Measurements from ENCODE around the gene MPND.

Gene MPND

DNA sequence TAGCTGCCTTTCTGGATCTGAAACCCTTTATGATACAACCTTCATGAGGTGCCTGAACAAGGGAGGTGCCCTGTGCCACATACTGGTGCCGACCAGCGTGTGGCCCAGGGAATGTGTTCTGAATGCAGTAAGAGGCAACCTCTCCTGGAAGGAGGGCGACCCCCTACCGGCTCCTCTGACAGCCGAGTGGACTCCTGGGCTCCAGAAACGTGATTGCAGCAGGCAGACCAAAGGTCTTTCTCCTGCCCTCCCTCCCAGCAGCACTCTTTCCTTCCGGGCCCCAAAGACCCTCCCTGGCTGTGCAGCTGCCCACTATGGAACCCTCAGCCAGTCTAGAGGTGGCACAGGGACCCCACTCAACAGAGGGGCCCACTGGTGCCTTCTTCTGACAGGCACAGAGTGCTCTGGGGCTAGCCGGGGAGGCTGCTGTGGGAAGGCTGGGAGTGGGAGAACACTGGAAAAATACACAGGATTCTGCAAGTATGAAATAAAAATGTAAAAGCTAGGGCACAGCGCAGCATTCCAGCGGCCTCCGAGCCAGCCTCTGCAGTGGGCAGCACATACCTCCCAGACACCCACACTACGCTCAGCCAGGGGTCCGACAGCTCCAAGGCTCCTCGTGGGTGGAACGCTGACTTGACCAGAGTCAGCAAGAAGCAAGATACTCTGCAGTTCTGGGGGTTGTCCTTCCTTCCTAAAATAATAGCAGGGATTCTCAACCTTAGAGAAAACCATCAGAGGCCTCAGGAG lies 42.1 kb downstream of the MPND start:
- DNase-seq, result no peak

DNA sequence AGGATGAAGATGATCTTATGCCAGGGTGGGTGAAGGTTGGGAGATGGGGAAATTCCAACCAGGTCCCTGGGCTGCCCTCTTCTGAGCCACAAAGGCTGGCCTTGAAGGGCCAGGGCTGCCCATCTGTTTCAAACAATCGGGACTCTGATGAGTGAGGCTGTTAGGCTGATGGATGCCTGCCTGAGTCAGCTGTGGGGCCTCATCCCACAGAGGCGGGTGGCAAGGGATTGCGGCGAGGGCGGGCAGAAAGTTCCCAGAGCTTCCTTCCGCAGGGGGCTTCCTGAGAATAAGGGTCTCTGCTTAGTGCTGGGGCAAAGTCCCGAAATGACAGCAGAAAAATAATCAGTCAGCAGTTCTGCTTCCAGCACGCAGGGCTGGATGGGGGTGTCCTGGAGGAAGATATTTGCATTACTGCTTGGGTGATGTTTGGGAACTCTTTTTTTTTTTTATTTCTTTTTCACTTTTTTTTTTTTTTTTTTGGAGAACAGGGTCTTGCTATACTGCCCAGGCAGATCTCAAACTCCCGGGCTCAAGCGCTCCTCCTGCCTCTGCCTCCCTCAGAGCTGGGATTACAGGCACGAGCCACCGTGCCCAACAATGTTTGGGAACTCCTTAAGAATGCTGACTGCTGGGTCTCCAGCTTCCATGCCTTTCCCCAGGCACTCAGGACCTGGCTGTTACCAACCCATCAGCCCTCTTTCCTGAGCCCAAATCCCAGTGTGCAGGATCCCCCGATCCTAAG lies 42.9 kb downstream of the MPND start:
- peak; percentile 44 for DNase-seq

DNA sequence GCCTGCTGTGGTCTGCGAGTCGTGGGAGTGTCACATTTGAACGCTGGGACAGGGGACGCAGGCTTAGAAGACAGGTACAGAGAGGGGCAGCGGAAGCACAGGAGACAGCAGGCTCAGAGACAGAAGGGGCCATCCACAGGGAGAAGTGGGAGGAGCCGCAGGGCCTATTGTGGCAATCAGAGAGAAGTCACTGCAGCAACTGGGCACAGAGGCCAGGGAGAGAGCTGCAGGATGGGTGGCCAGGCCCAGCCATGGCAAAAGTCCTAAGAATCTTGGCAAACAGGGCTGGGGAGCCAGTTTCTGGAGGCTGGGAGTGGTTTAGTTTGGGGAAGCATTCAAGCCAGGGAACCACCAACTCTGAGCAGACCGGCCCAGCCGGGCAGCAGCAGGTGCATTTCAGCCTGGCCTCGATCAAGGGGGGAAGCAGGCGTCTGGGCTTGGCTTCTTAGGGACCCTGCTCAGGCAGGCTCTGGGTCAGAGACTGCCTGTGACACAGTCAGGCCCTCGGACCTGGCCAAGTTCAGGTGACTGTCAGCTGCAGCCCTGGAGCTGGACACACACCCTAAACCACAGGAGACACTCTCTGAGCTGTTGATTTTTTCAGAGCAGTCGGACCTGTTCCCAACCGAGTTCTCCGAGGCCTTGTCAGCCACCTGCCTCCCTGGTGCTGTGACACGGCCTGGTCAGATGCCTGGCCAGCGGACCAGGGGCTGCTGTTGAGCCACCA lies 45.1 kb downstream of the MPND start:
- no peak for DNase-seq

DNA sequence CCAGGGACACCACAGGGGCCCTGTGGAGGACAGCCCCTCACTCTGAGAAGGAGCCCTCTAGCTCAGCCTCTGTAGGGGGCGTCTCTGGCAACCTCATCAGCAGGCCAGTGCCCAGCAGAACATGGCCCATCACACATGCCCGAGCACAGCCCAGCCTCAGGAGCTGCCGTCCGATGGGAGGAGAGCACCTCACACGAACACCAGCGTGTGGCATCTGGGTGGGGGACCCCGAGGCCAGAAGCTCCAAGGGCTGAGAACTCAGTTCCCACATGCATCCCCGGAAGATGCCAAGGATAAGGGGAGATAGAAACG lies 45.7 kb downstream of the MPND start:
- DNase-seq, result no peak

DNA sequence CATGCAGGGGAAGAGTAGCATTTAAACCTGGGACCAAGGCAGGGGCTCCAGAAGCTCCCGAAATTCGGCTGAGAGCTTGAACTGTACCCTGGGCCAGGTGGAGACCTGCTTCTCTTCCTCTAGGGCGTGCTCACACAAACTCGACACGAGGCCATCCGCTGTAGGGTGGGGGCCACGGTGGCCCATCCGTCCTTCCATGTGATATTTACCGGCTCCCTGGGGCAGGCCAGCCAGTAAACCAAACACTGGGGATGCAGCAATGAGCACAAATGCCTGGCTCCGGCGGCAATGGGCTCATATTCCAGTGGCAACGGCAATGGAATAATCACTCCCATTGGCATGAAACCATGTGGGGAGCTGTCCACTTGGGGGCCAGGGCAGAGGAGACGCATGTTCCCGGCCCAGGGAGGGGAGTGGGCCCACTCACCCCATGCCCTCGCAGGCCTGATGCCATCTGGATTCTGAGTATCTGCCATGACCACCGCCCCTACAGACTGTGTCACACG lies 46.2 kb downstream of the MPND start:
- DNase-seq, result no peak

DNA sequence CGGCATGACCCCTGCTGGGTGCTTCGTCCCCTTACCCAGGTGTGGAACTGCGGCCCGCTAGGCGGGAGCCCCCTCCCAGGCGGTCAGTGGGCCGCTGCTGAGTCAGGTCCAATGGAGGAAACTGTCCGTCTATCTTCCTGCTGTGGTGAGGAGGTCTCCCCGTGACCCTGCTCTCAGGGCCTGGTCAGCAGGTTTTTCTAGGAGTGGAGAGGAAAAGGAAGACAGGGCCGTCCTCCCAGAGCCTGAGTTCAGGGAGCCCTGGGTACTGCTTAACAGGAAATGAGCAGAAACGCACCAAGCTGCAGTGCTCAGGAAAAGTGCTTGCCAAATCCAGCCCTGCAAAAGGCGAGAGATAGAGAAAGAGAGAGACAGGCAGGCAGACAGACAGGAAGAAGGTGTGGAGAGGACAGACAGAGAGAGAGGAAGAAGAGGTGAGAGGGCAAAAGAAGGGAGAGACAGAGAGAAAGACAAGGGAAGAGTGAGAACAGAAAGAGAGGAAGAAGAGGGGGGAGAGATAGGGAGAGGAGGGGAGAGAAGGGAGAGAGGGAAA lies 46.7 kb downstream of the MPND start:
- DNase-seq, result no peak

DNA sequence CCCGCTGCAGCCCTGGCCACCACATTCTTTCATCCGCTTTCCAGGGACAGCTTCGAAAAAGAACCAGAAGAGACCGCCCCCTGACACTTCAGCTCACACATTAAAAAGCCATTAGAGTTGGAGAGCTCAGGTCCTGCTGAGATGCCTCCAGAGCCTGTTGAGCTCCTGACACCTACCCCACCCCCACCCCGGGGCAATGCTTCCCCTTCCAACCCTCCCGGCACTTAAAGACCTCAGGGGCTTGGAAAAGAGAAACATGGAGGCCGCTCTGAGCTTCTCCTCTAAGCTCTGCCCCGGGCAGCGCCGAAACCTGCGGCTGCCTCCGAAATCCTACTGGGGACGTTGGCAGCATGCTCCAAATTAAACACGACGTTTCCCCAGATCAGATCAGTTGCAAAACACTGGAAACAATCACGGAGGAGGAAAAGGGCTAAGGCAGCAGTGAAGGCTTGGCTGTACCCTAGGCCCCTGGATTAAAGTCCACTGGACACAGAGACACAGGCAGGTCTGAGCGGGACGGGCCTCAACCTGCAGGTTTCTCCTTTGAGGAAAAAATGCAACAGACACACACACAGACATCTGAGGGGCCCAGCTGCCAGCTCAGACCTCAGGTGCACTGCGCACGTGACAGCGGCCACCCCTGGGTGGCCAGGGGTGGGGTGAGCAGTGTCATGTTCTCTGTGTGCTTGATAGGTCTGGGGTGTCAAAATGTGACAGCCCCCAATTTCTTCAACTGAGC lies 47.4 kb downstream of the MPND start:
- peak; percentile 46 for DNase-seq

DNA sequence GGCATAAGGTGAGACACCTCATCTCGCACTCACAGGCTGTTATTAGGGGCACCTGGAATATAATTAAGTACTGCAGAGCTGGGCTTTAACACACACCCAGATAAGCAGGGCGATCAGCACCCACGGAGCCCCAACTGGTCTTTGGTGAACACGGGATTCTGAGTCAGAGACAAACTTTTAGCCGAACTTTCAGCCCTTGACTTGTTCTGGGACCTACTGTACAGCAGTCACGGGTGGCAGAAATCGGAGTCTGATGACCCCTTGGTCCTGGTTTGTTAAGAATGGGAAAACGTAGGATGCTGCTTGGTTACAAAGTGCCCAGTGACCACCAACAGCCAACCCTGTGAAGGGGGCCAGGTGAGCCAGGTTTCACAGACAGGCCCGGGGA lies 47.9 kb downstream of the MPND start:
- DNase-seq, result no peak

DNA sequence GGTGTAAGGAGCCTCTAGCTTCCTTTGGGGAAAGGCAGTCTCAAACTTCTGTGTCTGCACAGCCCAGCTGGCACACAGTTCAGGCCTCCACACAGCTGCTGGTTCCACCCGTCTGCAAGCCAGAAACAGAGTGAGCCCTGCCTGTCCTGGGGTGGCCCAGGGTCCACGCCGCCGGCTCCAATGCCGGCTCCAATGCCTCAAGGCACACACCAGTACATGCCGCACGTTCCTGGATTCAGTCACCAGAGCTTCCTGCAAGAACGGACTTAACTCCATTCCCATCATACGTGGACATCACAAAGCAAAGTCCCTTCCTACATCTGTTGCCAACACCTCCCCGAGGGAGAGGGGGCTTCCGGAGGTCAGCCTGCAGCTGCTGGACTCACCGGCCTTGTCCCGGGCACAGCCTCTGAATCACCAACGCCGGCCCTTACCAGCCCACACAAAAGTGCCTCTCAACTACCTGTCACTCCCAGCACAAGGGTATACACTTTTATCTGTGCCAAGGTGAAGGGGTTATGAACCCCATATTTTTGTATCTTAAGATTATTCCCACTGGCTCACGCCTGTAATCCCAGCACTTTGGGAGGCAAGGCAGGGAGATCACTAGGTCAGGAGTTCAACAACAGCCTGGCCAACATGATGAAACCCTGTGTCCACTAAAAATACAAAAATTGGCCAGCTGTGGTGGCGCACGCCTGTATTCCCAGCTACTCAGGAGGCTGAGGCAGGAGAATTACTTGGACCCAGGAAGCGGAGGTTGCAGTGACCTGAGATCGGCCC lies 48.5 kb downstream of the MPND start:
- peak; percentile 70 for DNase-seq

DNA sequence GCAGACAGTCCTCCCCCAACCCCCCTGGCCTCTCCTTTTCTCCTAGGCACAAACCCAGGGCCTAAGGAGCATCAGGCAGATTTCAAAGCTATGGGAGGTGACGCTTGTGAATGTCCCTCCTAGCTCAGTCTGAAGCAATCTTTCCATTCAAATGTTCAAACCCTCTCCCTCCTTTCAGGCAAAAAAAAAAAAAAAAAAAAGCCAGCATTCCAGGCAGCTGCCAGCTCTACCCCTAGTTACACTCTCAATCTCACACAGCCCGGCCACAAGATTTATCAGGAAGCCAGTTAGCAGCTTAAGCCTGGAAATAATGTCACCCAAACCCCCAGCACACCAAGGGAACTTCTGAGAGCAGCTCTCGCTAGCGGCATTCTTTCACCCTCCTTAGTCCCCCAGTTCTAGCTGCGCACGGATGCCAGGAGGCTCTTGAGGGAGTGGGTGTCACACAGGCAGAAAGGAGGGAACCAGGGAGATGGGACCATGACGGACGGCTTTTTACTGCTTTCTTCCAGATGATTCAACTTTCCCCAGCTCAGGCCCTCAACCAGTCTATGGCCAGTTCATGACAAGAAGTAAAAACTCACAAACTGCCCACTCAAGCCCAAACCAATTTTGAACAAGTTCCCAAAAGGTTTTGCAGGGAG lies 50.7 kb downstream of the MPND start:
- DNase-seq, result no peak

DNA sequence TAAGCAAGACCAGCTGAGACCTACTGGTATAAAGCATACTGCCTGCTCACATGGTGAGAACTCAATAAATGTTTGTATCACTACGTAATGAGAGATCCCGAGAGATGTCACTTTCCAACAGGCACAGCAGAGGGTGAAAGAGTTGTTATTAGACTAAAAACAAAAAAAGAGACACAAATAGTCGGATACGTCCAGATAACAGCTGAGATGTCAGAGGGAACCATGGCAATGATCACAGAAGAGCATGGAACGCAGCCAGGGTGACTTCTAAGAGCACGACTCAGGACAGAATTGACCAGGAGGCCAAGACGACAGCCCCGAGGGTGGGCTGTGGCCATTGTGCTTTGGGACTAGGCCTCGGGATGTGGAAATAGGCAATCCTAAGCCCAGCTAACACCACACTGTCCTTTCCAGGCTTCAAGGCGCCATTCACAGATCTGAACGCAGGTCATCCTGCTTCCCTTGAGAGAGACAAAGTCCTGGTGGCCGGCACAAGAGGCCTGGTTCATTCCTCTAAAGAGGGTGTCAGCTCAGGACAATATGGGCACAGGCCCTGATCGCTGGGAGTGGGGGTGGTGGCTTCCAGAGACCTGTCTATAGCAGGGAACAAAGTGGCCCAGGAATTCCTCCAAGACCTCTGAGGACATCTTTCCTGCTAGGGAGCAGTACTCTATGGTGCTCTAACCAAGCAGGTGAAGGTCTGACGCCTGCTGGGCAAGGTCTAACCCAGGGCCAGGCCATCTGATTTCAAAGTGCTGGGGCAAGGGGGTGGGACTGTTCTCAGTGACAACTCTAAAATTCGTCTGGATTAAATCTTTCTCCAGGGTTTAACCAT lies 53.8 kb downstream of the MPND start:
- DNase-seq, result no peak

DNA sequence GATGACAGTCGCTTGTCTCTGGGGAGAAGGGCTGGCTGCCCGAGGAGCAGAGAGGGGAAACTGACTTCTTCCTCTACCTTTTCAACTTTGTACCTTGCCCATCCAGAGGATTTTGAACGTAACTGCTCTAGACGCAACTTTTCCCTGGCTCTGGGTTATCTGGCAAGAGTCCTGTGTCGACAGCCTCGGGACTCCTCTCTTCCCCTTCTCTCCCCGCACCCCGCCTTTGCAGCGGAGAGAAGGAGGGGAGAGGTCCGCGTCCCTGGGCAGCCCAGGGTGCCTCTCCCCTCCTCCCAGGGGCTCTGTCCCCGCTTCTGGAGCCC lies 56.4 kb downstream of the MPND start:
- no peak for DNase-seq

DNA sequence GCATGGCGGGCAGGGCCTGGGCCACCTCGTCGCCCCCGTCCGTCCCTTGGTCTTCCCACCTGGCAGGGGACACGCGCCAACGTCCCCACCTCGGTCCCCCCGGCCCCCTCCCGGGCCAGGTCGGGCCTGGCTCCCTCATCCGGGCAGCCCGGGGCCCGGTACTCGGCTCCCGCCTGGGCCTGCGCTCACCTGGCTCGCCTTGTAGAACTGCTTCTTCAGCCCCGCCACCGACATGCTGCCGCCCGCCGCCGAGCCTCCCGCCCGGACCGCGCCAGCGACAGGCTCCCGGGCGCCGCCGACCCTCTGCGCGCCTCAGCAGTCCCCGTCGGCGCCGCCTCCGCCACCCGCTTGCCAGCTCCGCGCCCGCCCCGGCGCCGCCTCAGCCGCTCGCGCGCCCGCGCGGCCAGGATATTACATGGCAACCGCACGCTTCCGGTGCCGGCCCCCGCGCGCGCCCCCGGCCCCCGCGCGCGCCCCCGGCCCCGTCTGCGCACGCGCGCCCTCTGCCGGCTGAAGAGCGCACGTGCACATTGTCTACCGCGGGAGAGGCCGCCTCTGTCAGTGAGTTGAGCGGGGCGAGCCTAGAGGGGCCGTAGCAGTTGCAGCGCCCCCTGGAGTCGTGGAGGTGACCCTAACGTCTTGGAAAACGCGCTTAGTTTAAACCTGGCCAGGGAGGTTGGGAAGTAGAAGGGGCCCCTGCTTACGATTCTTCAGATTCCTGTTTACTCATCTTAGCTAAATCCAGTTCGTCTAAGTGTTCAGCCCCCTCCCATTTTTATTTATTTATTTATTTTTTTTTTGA lies 57.0 kb downstream of the MPND start, which contains the start of gene SH3GL1:
Gene SH3GL1 (minus strand): TSS at position 413 of the 802 bp plus-strand sequence. CDS start 179 bp downstream, at position 234.
- DNase-seq, result peak; percentile 95

DNA sequence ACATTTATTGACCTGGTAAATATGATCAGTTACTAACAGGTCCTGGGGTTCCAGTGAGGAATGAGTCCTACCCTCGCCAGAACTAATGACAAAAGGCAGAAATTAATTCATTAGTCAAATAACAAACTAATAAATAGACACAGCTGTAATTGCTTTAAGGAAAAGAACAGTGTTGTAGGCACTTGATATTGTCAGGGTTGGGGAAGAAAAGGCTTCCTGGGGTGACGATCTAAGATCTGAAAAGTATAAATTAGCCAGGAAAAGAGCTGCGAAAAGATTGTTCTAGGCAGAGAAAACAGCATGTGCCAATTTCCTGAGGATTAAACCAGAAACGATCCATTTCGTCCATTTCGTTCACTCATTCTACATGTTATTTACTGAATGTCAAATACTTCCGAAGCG lies 58.4 kb downstream of the MPND start:
- no peak for DNase-seq

DNA sequence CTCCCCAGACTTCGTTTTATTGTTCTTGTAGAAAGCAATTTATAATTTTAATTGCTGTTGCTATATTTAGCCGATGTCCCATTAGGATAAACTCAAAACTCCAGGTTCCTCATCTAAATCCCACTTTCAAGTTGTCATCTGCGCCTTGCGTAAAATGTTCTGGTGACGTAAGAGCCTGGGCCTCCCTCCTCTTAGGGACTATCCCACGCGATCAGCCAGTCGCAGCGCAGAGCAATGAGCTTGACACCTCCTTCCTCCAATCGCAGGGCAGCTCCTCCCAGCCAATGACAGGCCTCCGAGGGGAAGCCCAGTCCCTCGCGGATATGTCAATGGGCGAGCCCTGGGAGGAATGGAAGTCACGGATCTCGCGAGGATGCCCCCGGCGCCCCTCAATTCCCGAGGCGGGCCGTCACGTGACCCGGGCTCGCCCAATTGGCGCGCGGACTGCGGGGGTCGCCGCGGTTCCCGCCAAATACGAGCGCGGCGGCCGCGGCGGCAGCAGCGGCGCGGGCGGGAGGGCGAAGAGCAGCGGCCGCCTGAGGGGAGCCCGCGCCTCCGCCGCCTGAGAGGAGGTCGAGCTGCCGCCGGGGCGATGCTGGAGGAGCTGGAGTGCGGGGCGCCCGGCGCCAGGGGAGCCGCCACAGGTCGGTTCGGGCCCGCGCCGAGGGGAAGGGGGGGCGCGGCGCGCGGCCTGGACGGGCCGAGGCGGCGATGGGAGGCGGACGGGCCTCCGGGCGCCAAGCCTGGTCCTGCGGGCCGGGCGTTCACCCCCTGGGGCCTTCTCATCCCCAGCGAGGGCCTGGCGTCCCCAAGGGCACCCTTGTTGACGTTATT lies 59.0 kb downstream of the MPND start, which contains the start of gene CHAF1A:
Gene CHAF1A (plus strand): TSS at position 470 of the 834 bp plus-strand sequence. CDS start 123 bp downstream, at position 593.
- DNase-seq, result peak; percentile 99

DNA sequence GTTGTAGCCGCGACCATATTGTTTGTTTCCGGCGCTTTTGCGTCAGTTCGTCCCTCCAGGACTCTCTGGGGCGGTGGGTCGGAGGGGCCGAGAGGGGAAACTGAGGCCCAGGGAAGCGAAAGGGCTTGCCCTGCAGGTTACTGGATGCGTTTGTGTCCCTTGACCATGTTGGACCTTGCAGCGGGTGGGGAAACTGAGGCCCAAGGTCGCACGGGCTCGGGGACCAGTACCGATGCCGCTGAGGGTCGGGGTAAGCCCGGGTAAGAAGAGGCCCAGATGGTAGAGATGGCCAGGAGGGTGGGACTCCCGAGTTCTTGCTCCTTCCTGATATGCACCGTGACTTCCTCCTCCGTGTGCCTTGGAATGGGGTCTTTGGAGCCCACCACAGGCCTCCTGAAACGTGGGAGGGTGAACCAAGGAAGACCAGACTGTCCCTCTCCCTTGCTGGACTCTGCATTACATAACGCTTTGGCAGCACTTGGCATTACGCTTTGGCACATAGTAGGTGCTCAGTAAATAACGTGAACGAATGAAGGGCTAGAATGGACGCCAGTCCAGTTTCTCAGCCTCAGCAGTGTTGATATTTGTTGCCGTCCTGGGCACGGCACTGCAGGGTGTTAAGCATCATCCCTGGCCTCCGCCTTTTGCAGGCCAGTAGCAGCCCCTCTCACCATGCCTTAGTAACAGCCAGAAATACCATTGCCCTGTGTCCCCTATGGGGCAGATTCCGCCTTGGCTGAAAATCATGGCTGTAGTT lies 59.8 kb downstream of the MPND start:
- no peak for DNase-seq

DNA sequence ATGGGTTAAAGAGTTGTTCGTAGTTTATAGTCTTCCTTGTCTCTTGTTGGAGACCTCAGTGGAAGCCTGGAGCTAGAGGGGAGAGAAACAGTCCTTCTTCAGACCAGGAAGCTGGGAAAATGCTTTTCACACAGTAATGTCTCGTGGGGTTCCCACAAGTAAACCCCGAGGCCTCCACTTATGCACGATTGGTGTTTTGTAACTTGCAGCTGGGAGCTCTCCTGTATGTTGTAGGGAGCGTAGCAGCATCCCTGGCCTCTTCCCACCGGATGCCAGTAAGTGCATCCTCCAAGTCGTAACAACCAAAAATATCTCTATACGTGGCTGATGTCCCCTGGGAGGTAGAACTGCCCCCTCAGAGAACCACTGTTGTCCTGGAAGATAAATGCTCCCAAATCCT lies 62.6 kb downstream of the MPND start:
- DNase-seq, result no peak

DNA sequence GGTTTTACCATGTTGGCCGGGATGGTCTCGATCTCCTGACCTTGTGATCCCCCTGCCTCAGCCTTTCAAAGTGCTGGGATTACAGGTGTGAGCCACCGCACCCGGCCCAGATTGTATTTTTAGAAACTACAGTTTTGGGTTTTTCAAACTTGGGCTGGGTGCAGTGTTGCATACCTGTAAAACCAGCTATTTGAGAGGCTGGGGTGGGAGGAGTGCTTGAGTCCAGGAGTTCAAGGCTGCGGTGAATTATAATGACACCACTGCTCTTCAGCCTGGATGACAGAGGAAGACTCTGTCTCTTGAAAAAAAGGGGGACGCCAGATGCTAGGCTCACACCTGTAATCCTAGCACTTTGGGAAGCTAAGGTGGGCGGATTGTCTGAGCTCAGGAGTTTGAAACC lies 63.3 kb downstream of the MPND start:
- DNase-seq, result no peak

Measured in right forelimb (tissue), 1 donor.